SK-N-SH (cell line): ENCODE results near the gene SULT6B1. TPM values are rescaled to one million over a fixed set of nuclear protein-coding genes. Genes with fewer than 3 reads are reported as not detected.

Experiments
- CTCF ChIA-PET: fragments of 300-600, 350-600 bp; formaldehyde crosslinking; extraction: SDS; loops from one replicate; lab custom pipeline; 2021; lab: Yijun Ruan, JAX
- POLR2A ChIA-PET: fragments of 350-600 bp; sonication (Branson Sonifier 250); formaldehyde crosslinking; extraction: SDS; loops from one replicate; lab custom pipeline; 2020; ENCODE audit warnings: antibody characterized with exemption, inconsistent platforms; lab: Yijun Ruan, JAX
- DNase-seq: peaks from one replicate; pipeline ENCODE4 v3.0.0; 2012
- H2AFZ ChIP-seq: fragments of 200-600 bp; sonication (generic); 2 replicates; pipeline ENCODE4 v1.8.1; 2016; ENCODE audit warnings: antibody characterized with exemption, mild to moderate bottlenecking, low read depth
- H3F3A ChIP-seq: fragments of 200-600 bp; sonication (generic); replicated peaks from 2 replicates; pipeline ENCODE3; 2016; ENCODE audit warnings: antibody characterized with exemption, mild to moderate bottlenecking; ENCODE audit not compliant: insufficient read depth
- H3K27ac ChIP-seq, 2 experiments: fragments of 200-500 bp in 1 of 2; fragments of 200-600 bp in 1 of 2; sonication (Bioruptor generic) in 1 of 2; sonication (generic), shearing (Covaris generic) in 1 of 2; 2 replicates each; pipeline versions ENCODE4 v1.5.1 to v1.6.1; 2014 to 2016; ENCODE audit warnings: low read depth in 2 of 2, inconsistent platforms in 1 of 2, low read length in 1 of 2, mild to moderate bottlenecking in 1 of 2, mixed read lengths in 1 of 2
- H3K27me3 ChIP-seq: fragments of 200-600 bp; sonication (generic), shearing (Covaris generic); 2 replicates; pipeline ENCODE4 v1.6.1; 2016; ENCODE audit warnings: mixed run types; ENCODE audit not compliant: insufficient read depth
- H3K36me3 ChIP-seq, 2 experiments: fragments of 200-500 bp in 1 of 2; fragments of 200-600 bp in 1 of 2; sonication (Bioruptor generic) in 1 of 2; sonication (generic) in 1 of 2; replicated peaks in 1 of 2; 2 replicates each; pipeline versions ENCODE3 to v1.5.1; 2014 to 2016; ENCODE audit warnings: low read length in 1 of 2, mild to moderate bottlenecking in 1 of 2; ENCODE audit not compliant: insufficient read depth in 2 of 2, control insufficient read depth in 1 of 2
- H3K4me1 ChIP-seq, 2 experiments: fragments of 200-500 bp in 1 of 2; fragments of 200-600 bp in 1 of 2; sonication (Bioruptor generic) in 1 of 2; sonication (generic), shearing (Covaris generic) in 1 of 2; 2 replicates each; pipeline versions ENCODE4 v1.5.1 to v1.6.1; 2014 to 2016; ENCODE audit warnings: low read depth in 1 of 2, low read length in 1 of 2, mixed run types in 1 of 2; ENCODE audit not compliant: insufficient read depth in 2 of 2, control insufficient read depth in 1 of 2
- H3K4me2 ChIP-seq: fragments of 200-600 bp; sonication (generic), shearing (Covaris generic); 2 replicates; pipeline ENCODE4 v1.6.1; 2017; ENCODE audit warnings: mixed run types
- H3K4me3 ChIP-seq, 2 experiments: fragments of 200-500 bp in 1 of 2; fragments of 200-600 bp in 1 of 2; sonication (Bioruptor generic) in 1 of 2; sonication (generic), shearing (Covaris generic) in 1 of 2; 2 replicates each; pipeline versions ENCODE4 v1.5.1 to v1.8.1; 2014 to 2016; ENCODE audit warnings: low read depth in 2 of 2, inconsistent platforms in 1 of 2, low read length in 1 of 2, mild to moderate bottlenecking in 1 of 2, mixed read lengths in 1 of 2, moderate library complexity in 1 of 2
- H3K79me2 ChIP-seq: fragments of 200-600 bp; sonication (generic); 2 replicates; pipeline ENCODE4 v1.8.1; 2017; ENCODE audit warnings: mild to moderate bottlenecking; ENCODE audit not compliant: insufficient read depth
- H3K9ac ChIP-seq: fragments of 200-600 bp; sonication (generic); 2 replicates; pipeline ENCODE4 v1.6.1; 2017; ENCODE audit warnings: mixed run types
- H3K9me2 ChIP-seq: fragments of 200-600 bp; sonication (generic); 2 replicates; pipeline ENCODE4 v1.6.1; 2017; ENCODE audit warnings: mixed run types
- H3K9me3 ChIP-seq: fragments of 200-600 bp; sonication (generic); 2 replicates; pipeline ENCODE4 v1.6.1; 2017; ENCODE audit warnings: mixed run types, mild to moderate bottlenecking, moderate library complexity
- H4K20me1 ChIP-seq: fragments of 200-600 bp; sonication (generic); 2 replicates; pipeline ENCODE4 v1.6.1; 2017; ENCODE audit warnings: mild to moderate bottlenecking, mixed run types; ENCODE audit not compliant: insufficient read depth
- ELF1 ChIP-seq: IDR thresholded peaks from 2 replicates; pipeline ENCODE4 v1.4.0; 2012
- FOSL2 ChIP-seq: IDR thresholded peaks from 2 replicates; pipeline ENCODE4 v1.4.0; 2012; ENCODE audit warnings: low read depth, mild to moderate bottlenecking, moderate library complexity, borderline replicate concordance
- FOXJ3 ChIP-seq: sonication (generic); formaldehyde crosslinking; IDR thresholded peaks from 2 replicates; pipeline ENCODE4 v1.5.1; 2020; ENCODE audit warnings: mild to moderate bottlenecking, missing genetic modification reagents
- FOXM1 ChIP-seq: IDR thresholded peaks from 2 replicates; pipeline ENCODE4 v1.4.0; 2012; ENCODE audit warnings: low read depth, mild to moderate bottlenecking
- RAD21 ChIP-seq: IDR thresholded peaks from 2 replicates; pipeline ENCODE4 v1.6.1; 2012; ENCODE audit warnings: mild to moderate bottlenecking, low read length
- RCOR1 ChIP-seq: fragments of 150-350 bp; IDR thresholded peaks from 2 replicates; pipeline ENCODE4 v1.6.1; 2017; ENCODE audit warnings: antibody characterized with exemption, low read length
- SMC3 ChIP-seq: IDR thresholded peaks from 2 replicates; pipeline ENCODE4 v1.6.1; 2012; ENCODE audit warnings: low read depth, low read length, improper control_type of control experiment
- TEAD4 ChIP-seq: IDR thresholded peaks from 2 replicates; pipeline ENCODE4 v1.4.0; 2012; ENCODE audit warnings: mild to moderate bottlenecking, borderline replicate concordance; ENCODE audit not compliant: insufficient read depth
- YY1 ChIP-seq: IDR thresholded peaks from 2 replicates; pipeline ENCODE4 v1.4.0; 2012; ENCODE audit warnings: low read depth, mild to moderate bottlenecking
- WGBS: methylation state at CpG from one replicate; pipeline ENCODE4 v1.1.6; 2017; ENCODE audit warnings: low lambda C conversion rate; 5-methylcytosine and 5-hydroxymethylcytosine counted together
- polyA plus RNA-seq, 3 experiments: library from polyadenylated mRNA; depleted of rRNA; stranded (reverse); fragments of >200 nt; gene quantifications; 2 replicates each; pipeline ENCODE4 v1.2.3, GENCODE V29; 2012
- TF ChIP-seq, protein P1 (sequence below): fragments of 200-600 bp; sonication (generic); IDR thresholded peaks from 2 replicates; pipeline ENCODE4 v1.6.1; 2017; ENCODE audit warnings: antibody characterized with exemption, mild to moderate bottlenecking, moderate library complexity

Gene SULT6B1
- polyA plus RNA-seq, 1 of the 3 experiments (the other 2 are of a cell fraction): not detected

DNA sequence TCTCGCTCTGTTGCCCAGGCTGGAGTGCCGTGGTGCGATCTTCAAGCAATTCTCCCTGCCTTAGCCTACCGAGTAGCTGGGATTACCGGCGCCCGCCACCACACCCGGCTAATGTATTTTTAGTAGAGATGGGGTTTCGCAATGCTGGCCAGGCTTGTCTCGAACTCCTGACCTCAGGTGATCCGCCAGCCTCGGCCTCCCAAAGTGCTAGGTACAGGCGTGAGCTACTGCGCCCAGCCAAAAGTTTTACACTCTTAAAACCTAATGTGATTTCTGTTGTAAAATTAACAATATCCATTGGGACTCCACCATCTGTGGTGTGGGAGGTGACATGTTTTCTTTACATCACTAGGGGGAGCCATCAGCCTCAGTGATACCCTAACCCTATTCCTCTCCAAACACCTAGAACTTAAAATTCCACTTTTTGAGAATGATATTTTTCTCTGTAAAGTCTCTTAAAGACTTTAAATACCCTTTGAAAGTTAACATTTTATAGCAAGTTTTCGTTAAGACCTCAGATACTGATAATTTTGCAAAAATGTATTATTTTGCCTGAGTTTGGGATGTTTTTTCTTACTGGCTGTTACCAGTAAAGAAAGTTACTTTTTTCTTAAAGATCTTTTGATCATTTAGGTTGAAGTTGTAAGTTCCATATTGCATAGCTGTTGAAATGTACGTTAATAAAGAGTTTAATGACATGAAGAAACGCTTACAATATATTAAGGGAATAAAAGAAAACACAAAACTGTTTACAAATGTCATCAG lies 20.1 kb downstream of the SULT6B1 start:
- Histone ChIP-seq H4K20me1 (no peaks in the 10 kb centered on the region), H3K4me2 (no peak overlapping the region), H2AFZ (peak overlapping the region; percentile 60), H3F3A (no peaks in the 10 kb centered on the region), H3K9me3 (0 out of 2 replicates have a peak, but pooled peaks cover 9% of the 10 kb centered on the region), H3K27me3 (no peaks in the 10 kb centered on the region), H3K9ac (no peak overlapping the region), H3K9me2 (no peaks in the 10 kb centered on the region), H3K4me1 (no peaks in the 10 kb centered on the region), H3K27ac (no peak overlapping the region), H3K36me3 (no peaks in the 10 kb centered on the region), H3K79me2 (no peaks in the 10 kb centered on the region), H3K4me3 (no peak overlapping the region; a peak in 1 of 4 replicates)
- TF ChIP-seq RAD21 (peak; percentile 89), TEAD4 (no peak), SMC3 (peak; percentile 67), RCOR1 (0 out of 2 replicates have a peak, but pooled peaks have one; percentile 43), FOXJ3 (CRISPR knock-in tag) (no peak)
- TF ChIP-seq, protein P1, sequence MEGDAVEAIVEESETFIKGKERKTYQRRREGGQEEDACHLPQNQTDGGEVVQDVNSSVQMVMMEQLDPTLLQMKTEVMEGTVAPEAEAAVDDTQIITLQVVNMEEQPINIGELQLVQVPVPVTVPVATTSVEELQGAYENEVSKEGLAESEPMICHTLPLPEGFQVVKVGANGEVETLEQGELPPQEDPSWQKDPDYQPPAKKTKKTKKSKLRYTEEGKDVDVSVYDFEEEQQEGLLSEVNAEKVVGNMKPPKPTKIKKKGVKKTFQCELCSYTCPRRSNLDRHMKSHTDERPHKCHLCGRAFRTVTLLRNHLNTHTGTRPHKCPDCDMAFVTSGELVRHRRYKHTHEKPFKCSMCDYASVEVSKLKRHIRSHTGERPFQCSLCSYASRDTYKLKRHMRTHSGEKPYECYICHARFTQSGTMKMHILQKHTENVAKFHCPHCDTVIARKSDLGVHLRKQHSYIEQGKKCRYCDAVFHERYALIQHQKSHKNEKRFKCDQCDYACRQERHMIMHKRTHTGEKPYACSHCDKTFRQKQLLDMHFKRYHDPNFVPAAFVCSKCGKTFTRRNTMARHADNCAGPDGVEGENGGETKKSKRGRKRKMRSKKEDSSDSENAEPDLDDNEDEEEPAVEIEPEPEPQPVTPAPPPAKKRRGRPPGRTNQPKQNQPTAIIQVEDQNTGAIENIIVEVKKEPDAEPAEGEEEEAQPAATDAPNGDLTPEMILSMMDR: peak; percentile 90
- CTCF ChIA-PET: interaction anchor here (0.6 to 4.9 kb wide), 56 partner anchors 9 to 953 kb away, joined by 3 to 57 read pairs (median 4); partner anchors contain the start of genes CEBPZ, CEBPZOS, EIF2AK2 and NDUFAF7
- WGBS: 48% methylated on average over 17 of the region's 17 CpGs
- POLR2A ChIA-PET: no interaction called here
- peak; percentile 91 for DNase-seq

DNA sequence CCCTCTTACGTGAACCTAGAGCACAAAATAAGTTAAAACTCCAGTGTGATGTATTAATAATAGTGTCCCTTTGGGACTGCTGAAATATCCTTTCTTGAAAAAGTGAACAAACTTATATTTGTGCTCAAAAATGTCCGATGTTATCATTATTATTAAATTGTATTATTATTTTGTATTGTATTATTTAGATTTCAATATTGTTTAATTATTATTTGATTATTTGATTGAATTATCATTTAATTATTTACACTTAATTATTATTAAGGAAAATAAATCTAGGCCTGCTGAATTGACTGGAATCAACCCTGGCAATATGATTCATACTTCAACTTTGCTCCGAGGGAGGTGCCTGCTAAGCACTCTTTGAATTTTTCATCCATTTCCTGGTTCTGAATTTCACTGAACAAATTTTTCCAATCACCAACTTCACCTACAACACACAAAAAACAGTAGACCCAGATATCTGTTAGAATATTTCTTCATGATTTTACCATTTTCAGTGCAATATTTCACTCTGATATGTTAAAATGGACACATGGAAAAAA lies 20.8 kb downstream of the SULT6B1 start:
- ChIA-PET POLR2A (no interaction called here), CTCF (interaction anchor here (0.6 to 4.9 kb wide), 40 partner anchors 9 to 731 kb away, joined by 3 to 57 read pairs (median 6); partner anchors contain the start of genes CEBPZOS and EIF2AK2)
- Histone ChIP-seq H3K4me1 (no peaks in the 10 kb centered on the region), H3K9ac (no peak overlapping the region), H3K4me3 (no peak overlapping the region), H3K9me2 (no peaks in the 10 kb centered on the region), H4K20me1 (no peaks in the 10 kb centered on the region), H3K4me2 (no peak overlapping the region), H3K27me3 (no peaks in the 10 kb centered on the region), H3F3A (no peaks in the 10 kb centered on the region), H3K79me2 (no peaks in the 10 kb centered on the region), H3K27ac (no peak overlapping the region), H3K9me3 (0 out of 2 replicates have a peak, but pooled peaks cover 13% of the 10 kb centered on the region), H2AFZ (peak overlapping the region; percentile 60), H3K36me3 (no peaks in the 10 kb centered on the region)
- no peak for DNase-seq
- 87% methylated on average over 3 of the region's 3 CpGs for WGBS
- TF ChIP-seq FOSL2: 0 out of 2 replicates have a peak, but pooled peaks have one; percentile 13
- no peak for TF ChIP-seq ELF1
- TF ChIP-seq RCOR1: no peak
- no peak for TF ChIP-seq YY1
- no peak for TF ChIP-seq TEAD4
- no peak for TF ChIP-seq FOXM1
